GM21367 (cell line): ENCODE measurements around the gene MAP4K4.
A peak's percentile ranks its signal among the peaks of the same experiment; 100 is the strongest.
"Not testable (repeated sequence)": the region's sequence is repeated elsewhere in the genome, so short reads cannot be mapped to it uniquely, and the experiment has no call there.

Experiments
- ATAC-seq: cut with Tn5 transposase; IDR thresholded peaks from one replicate; pipeline ENCODE4 v1.9.1; 2021; ENCODE audit not compliant: unreplicated experiment

MAP4K4 gene

DNA sequence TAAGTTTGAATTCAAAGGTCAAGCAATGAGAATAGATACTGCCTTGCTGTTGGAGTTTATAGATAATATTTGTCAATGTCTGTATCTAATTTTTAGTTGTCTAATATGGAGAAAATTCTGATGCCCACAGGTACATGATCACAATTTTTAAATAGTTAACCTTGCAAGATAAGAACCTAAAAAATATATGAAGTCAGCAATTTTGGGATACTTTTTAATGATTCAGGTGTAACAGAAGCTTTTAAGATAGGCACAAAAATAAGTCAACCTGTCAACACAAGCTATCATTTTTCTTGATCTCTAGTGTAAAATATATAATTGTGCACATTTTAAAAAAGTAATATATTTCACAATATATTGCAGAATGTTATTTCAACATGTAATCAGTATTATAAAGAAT, 201.8 kb downstream of the MAP4K4 start:
- ATAC-seq = no peak

DNA sequence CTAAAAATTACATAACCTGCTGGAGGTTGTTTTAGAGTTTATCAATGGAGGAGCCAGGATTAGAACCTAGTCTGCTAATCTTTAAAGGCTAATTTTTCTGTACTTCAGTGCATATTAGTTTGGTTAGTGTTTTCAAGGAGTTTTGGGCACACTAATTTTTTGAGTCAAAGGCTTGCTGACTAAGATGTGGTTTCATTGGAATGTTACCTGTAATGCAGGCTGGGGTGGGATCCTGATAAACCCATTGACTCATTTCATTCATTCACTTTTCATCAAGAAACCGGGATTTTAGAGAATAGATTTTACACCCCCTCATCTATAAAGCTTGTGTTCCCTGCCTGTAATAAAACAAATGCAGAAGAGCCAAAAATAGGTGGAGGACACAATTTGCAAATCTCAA, 202.4 kb downstream of the MAP4K4 start:
- ATAC-seq = no peak

DNA sequence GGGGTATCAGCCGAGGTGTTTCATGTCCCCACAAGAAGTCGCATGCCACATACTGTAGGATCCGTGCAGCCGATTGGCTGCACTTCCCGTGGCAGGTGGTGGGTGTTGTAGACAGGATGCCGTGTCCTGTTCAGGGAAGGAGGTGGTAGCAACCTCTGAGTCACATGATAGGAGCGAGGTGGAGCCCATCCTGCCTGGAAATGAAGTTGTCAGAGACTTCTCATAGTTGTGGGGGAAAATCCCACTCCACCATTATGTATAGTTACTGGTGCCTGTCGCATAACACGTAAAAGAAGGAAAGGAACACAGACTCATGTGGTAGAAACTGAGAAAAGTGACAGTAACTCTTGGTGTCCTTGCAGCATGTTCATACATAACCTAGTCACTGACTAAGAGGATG, 202.9 kb downstream of the MAP4K4 start:
- ATAC-seq = peak; percentile 77

DNA sequence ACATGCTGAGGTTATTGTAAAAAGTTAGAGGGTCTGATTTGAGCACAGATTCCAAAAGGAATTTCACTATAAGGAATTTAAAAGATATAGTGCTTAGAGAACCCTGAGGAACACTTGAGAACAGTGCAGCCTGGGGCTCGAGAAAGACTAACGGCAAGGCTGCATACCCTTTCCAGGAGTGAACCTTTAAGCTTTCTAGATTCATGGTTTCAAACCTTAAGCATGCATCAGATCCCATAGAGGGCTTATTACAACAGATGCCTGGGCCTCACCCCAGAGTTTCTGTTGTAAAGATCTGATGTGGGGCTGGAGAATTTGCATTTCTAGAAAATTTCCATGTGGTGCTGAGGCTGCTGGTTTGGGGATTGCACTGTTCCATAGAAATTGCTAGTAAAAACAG, 203.7 kb downstream of the MAP4K4 start:
- ATAC-seq = no peak

DNA sequence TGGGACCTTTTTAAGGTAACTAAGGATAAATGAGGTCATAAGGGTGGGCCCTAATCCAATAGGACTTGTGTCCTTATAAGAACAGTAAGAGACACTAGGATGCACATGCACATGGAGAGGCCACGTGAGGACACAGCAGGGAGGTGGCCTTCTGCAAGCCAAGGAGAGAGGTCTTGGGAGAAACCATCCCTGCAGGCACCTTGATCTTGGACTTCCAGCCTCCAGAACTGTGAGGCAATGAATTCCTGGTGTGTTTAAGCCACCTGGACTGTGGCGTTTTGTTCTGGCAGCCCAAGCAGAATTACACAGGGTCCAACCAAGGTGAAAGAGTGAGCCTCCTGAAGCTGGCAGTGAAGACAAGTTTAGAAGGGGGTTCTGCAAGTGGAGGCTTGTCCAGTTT, 204.7 kb downstream of the MAP4K4 start:
- no peak for ATAC-seq

DNA sequence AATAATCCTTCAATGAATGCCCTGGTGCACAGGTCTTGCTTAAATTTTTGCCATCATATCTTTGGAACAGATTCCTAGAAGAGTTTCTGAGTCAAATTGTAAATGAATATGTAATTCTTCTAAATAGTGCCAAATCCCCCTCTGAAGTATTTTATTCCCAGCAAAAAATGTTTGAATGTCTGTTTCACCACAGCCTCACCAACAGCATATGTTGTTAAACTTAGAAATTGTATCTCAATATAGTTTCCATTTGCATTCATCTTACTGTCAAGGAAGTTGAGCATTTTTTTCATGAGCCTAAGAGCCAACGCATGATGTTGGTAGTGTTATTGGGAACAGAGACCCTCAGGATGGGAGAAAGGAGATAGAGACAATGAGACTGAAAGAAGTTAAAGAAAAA, 207.4 kb downstream of the MAP4K4 start:
- ATAC-seq = no peak

DNA sequence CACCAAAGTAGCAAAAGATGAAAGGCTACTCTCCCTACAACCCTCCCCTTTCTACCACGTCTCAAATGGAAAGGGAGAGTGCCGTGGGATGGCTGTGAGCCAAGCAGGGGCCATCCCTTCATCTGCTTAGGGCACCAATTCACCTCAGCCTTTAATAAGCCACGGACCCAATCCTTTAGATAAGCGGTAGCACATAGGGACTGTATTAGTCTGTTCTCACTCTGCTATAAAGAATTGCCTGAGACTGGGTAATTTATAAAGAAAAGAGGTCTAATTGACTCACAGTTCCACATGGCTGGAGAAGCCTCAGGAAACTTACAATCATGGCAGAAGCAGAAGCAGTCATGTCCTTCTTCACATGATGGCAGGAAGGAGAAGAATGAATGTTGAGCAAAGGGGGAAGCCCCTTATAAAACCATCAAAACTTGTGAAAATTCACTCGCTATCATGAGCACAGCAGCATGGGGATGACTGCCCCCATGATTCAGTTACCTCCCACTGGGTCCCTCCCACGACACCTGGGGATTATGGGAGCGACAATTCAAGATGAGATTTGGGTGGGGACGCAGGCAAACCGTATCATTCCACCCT, 208.3 kb downstream of the MAP4K4 start:
- no peak for ATAC-seq

DNA sequence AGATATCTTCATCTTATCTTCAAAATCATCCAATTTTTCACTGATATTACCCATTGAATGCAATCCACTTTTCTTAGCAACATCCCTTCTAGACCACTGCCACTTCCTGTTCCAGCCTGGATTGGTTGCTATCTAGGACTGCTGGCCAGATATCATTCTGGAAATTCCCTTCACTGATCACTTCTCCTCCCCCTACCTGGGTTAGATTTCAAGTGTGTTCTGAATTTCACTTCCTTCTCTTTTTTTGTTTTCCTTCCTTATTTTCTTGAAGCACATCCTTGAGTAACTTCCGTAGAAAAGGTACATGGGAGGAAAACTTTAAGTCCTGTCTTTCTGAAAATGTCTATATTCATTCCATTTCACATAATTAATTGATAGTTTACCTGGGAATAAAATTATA, 212.3 kb downstream of the MAP4K4 start:
- ATAC-seq = no peak

DNA sequence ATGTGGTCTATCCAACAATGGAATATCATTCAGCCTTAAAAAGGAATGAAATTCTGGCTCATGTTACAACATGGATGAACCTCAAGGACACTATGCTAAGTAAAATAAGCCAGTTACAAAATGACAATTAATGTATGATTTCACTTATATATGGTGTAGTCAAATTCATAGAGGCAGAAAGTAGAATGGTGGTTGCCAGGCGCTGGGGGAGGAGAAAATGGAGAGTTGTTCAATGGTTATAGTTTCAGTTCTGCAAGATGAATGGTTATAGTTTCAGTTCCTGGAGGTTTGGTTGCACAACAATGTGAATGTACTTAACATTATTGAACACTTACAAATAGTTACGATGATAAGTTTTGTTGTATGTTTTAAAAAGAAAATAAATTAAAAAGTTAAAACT, 215.0 kb downstream of the MAP4K4 start:
- ATAC-seq = peak; percentile 93

DNA sequence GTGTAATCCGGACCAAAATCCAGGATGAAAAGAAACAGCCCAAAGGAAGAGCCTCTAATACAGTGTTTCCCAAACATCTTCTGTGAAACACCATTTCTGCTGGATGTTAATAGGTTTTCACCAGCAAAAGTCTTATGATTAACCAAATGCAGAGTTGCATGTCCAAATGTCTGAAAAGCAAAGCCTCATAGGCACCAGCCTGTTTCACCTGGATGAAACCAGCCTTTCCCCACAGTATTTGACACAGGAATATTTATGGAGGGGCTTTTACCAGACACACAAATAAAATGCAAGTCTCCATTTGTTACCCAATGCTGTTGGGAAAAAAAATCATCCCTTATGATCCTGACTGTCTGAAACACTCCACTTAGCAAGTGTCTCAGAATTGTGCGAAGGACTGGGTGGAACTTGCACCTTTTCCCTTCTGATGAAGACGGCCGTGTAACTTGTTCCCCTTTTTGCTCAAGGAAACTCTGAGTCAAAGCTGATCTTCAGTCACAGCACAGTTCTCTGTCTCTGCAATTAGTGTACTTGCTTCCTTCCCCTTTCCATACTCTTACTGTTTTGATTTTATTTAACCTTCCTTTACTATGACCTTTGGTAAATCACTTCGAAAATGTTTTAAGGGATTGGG, 223.9 kb downstream of the MAP4K4 start:
- no peak for ATAC-seq

DNA sequence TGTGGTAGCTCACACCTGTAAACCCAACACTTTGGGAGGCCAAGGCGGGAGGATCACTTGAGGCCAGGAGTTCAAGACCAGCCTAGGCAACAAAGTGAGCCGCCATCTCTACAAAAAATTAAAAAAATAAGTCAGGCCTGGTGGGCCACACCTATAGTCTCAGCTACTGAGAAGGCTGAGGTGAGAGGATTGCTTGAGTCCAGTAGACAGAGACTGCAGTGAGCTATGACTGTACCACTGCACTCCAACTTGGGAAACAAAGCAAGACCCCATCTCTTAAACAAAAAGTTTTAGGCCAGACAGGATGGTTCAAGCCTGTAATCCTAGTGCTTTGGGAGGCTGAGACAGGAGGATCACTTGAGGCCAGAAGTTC, 224.4 kb downstream of the MAP4K4 start:
- no peak for ATAC-seq

DNA sequence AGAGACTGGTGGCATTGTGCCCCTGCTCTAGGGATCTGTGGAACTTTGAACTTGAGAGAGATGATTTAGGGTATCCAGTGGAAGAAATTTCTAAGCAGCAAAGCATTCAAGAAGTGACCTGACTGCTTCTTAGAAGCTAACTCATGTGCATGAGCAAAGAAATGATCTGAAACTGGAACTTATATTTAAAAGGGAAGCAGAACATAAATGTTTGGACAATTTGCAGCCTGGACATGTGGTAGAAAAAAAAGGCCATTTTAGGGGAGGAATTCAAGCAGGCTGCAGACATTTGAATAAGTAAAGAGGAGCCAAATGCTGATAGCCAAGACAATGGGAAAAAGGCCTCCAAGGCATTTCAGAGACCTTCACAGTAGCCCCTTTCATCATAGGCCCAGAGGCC, 226.8 kb downstream of the MAP4K4 start:
- ATAC-seq = not testable (repeated sequence)

DNA sequence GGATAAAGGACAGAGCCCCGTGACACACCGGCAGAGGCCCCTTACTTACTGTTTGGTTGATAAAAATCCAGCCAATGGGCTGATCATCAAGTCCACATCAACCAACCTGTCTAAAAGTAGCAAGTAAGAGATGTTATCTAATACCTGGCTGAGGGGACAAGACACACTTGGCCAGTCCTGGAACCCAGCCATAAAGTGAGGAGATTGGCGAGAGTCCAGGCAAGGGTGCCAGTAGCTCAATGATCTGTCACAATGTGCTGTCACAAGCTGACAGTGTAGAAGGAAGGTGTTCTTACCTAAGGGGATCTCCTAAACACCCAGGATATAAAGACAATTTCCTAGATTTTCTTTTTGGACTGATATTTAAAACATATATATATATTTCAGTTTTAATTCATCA, 232.5 kb downstream of the MAP4K4 start:
- ATAC-seq = no peak

DNA sequence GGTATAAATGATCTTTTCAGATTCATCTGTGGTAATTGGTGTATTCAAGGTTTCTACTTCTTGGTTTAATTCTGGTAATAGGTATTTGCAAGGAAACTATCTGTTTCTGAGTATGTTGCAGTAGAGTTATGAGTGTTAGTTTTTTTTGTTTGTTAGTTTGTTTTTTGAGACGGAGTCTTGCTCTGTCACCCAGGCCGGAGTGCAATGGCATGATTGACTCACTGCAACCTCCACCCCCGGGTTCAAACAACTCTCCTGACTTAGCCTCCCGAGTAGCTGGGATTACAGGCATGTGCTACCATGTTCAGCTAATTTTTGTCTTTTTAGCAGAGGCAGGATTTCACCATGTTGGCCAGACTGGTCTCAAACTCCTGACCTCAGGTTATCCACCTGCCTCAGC, 233.3 kb downstream of the MAP4K4 start:
- no peak for ATAC-seq

DNA sequence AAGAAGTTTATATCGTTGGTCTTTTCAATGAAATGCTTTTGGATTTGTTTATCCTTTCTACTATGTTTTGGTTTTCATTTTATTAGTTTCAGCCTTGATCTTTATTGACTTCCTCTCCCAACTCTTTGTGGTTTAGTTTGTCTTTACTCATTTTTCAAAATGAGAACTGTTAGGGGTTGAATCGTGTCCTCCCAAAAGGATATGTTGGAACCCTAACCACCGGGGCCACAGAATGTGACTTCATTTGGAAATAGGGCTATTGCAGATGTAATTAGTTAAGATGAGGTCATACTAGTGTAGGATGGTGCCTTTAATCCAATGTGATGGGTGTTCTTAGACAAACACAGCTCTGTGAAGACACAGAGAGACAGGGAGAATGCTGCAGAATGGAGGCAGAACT, 233.9 kb downstream of the MAP4K4 start:
- no peak for ATAC-seq

DNA sequence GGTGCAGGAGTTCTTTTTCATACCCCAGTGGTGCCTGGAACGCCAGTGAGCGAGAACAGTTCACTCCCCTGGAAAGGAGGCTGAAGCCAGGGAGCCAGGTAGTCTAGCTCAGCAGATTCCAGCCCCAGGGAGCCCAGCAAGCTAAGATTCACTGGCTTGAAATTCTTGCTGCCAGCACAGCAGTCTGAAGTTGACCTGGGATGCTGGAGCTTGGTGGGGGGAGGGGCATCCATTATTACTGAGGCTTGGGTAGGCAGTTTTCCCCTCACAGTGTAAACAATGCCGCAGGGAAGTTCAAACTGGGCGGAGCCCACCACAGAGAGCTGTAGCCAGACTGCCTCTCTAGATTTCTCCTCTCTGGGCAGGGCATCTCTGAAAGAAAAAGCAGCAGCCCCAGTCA, 238.3 kb downstream of the MAP4K4 start:
- not testable (repeated sequence) for ATAC-seq

DNA sequence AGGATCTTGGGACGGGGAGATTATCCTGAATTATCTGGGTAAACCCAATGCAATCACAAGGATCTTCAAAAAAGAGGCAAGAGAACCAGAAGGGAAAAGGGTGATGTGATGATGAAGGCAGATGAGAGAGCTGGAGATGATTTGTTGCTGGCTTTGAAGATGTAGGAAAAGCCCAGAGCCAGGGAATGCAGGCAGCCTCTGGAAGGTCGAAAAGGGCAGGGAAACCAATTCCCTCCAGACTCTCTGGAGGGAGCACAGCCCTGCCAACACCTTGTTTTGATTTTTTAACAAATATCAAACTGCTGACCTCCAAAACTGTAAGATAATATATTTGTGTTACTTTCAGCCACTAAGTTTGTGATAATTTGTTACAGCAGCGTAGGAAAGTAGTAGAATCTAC, 245.3 kb downstream of the MAP4K4 start:
- ATAC-seq = no peak
